GM19043 (cell line): ENCODE data around the gene LGALS7B.
"Not testable (repeated sequence)": the region's sequence is repeated elsewhere in the genome, so short reads cannot be mapped to it uniquely, and the experiment has no call there.

ENCODE experiments used
- ATAC-seq: cut with Tn5 transposase; IDR thresholded peaks from one replicate; pipeline ENCODE4 v1.9.1; 2021; ENCODE audit warnings: low read depth; ENCODE audit not compliant: unreplicated experiment

Gene LGALS7B

GRCh38 chr19:38769635-38770211, 19.3 kb upstream of the LGALS7B start:
- ATAC-seq, result no peak

GRCh38 chr19:38770228-38770948, 18.6 kb upstream of the LGALS7B start:
- not testable (repeated sequence) for ATAC-seq

- not testable (repeated sequence) for ATAC-seq
Observed at GRCh38 chr19:38770949-38771275, 18.1 kb upstream of the LGALS7B start.

- ATAC-seq, result not testable (repeated sequence)
Observed at GRCh38 chr19:38771569-38771968, 17.4 kb upstream of the LGALS7B start.

GRCh38 chr19:38773469-38774177, 15.4 kb upstream of the LGALS7B start, which contains the start of gene LGALS7:
TSS of gene LGALS7 (minus strand) at chr19:38773517. CDS start at chr19:38773492, 25 bp downstream.
- no peak for ATAC-seq

- no peak for ATAC-seq
Observed at GRCh38 chr19:38774181-38774950, 14.6 kb upstream of the LGALS7B start.

- ATAC-seq, result no peak
Observed at GRCh38 chr19:38778733-38779132, 10.3 kb upstream of the LGALS7B start.

- no peak for ATAC-seq
Observed at GRCh38 chr19:38780443-38780842, 8.6 kb upstream of the LGALS7B start.

GRCh38 chr19:38781058-38781457, 7.9 kb upstream of the LGALS7B start:
- no peak for ATAC-seq

GRCh38 chr19:38782212-38782611, 6.8 kb upstream of the LGALS7B start:
- ATAC-seq, result not testable (repeated sequence)

- no peak for ATAC-seq
Observed at GRCh38 chr19:38784224-38784623, 4.8 kb upstream of the LGALS7B start.

GRCh38 chr19:38785187-38785699, 3.8 kb upstream of the LGALS7B start:
- ATAC-seq, result no peak

GRCh38 chr19:38786061-38786460, 2.9 kb upstream of the LGALS7B start:
- not testable (repeated sequence) for ATAC-seq

- ATAC-seq, result no peak
Observed at GRCh38 chr19:38786572-38787265, 2.3 kb upstream of the LGALS7B start.

GRCh38 chr19:38790507-38791403, 1.8 kb downstream of the LGALS7B start:
- not testable (repeated sequence) for ATAC-seq

GRCh38 chr19:38791451-38792064, 2.6 kb downstream of the LGALS7B start:
- not testable (repeated sequence) for ATAC-seq

- no peak for ATAC-seq
Observed at GRCh38 chr19:38792250-38793111, 3.5 kb downstream of the LGALS7B start.

- ATAC-seq, result no peak
Observed at GRCh38 chr19:38793177-38793576, 4.2 kb downstream of the LGALS7B start.
